Gastroesophageal sphincter (tissue), 3 donors: ENCODE data around the gene ENTPD2.

Source experiments
- CTCF ChIP-seq, 4 experiments: fragments of 200-600 bp in 2 of 4; fragments of 450-650 bp in 2 of 4; sonication (generic) in 1 of 4; IDR thresholded peaks; one replicate each; pipeline ENCODE4 v1.5.1; 2017 to 2019; ENCODE audit warnings: antibody characterized with exemption in 4 of 4, mild to moderate bottlenecking in 2 of 4, moderate library complexity in 2 of 4
- EP300 ChIP-seq: sonication (generic); formaldehyde crosslinking; IDR thresholded peaks from one replicate; pipeline ENCODE4 v1.6.1; 2017; ENCODE audit warnings: antibody characterized with exemption, mild to moderate bottlenecking
- POLR2A ChIP-seq, 2 donors: fragments of 450-650 bp; IDR thresholded peaks; one replicate each; pipeline ENCODE4 v1.6.1; 2017; ENCODE audit warnings: antibody characterized with exemption in 2 of 2, mild to moderate bottlenecking in 2 of 2, moderate library complexity in 1 of 2
- POLR2AphosphoS5 ChIP-seq: sonication (generic); formaldehyde crosslinking; IDR thresholded peaks from one replicate; pipeline ENCODE4 v1.6.1; 2017; ENCODE audit warnings: antibody characterized with exemption

GRCh38 chr9:137007108-137007815 is 46.6 kb downstream of the ENTPD2 start:
- TF ChIP-seq CTCF (IDR thresholded peaks at IDR 0.05) (no peak), POLR2AphosphoS5 (no peak), POLR2A (IDR thresholded peaks at IDR 0.05) (no peak), EP300 (no peak)
